Activated CD4-positive, alpha-beta T cell treated with anti-CD3 and anti-CD28 coated beads, Interleukin-2, amount 50 U/mL, for 4 hours (primary cell): ENCODE measurements around the gene THOP1.

Source experiments
- DNase-seq, 2 experiments: peaks; one replicate each; pipeline ENCODE4 v3.0.0-alpha.2; 2020

The THOP1 gene

DNA sequence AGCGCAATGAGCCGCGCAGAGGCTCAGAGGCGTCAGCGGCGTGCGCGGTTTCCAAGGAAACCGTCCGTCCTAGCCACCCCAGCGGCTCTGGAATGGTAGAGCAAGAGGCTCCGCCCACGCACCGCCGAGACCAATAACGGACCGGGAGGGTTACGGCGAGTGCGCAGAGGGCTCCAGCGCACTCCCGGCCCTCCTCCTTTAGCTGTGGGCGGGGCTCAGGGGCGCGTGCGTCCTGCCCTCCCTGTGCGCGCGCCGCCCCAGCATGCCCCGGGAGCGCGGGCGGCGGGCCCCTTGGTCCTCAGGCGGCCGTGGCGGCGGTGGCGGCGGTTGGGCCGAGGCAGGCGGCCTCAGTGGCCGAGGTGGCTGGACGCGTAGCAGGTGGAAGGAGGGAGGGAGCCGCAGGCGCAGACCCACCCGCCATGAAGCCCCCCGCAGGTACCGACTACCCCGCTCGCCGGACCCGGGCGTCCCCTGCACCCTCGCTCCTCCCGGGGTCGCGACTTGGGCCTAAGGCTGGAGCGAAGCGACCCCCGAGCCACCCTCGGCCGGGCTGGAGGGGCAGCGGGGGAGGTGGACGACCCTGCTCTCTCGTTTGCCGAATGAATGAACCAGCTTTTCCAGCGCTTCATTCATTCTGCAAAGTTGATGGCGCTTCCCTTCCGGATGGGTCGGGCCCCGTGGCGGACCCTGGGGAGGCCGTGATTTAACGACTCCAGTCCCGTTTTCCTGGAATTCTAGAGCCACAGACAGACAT lies at the start of gene THOP1:
TSS of gene THOP1 (plus strand) at position 260 of the 754 bp plus-strand sequence. CDS start at position 420, 160 bp downstream.
- peak; percentile 99 for DNase-seq

DNA sequence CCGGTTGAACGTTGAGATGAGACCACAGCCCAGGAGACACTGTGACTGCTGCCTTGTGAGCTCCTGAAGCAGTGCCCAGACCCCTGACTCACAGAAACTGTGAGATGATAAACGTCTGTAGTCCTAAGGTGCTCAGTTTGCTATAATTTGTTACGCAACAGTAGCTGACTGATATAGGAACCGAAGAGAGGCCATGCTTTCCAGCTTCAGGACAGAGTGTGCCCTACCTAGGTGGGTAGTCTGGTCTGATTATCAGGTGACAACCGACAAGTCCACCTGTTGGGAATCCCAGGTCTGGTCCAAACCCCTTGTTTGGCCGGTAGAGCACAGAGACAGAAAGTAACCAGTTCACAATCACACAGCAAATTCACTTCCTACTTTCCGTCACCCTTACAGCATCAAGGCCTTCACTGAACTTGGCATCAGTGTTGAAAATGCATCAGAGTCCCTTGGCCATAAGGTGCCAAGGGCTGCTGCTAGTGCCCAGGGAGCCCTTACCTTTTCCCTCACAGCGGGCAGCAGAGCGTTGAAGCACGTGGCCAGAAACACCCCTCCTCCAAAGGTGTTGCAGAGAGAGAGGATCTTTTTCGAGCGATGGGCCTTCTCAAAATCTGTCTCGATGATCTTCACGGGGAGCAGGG lies 48.6 kb upstream of the THOP1 start:
- DNase-seq = no peak

DNA sequence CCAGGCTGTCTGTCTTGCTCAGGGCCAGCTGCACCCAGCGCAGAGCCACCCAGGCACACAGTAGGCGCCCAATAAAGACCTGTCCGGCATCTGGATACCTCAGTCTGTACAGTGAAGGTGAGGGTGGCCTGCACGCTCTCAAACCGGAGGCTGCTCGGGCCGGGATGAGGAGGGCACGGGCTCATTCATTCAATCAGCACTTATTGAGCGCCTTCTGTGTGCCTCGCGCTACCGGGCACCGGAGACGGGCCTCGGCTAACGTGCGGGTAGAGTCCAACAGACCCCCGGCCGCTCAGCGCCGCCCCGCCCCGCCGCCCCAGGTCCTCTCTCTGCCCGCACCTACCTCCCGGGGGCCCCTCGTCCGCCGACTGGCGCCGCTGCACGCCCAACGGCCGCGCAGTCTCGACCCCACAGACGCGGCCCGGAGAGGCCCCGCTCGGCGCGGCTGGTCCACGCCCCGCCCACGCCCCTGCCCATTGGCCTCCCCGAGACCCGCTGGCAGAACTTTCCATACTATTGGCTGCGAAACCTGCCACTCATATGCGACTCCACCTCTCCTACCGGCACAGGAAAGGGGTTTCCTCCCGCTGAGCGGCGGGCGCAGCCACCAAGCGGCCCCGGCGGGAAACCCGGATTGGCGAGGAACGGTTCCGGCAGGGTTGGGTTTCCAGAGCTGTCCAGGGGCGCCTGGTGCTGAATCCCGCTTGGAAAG lies 45.5 kb upstream of the THOP1 start, which contains the start of gene SLC39A3:
TSS of gene SLC39A3 (minus strand) at position 416 of the 712 bp plus-strand sequence. CDS start 2,760 bp downstream, outside the sequence.
- peak; percentile 99 for DNase-seq

DNA sequence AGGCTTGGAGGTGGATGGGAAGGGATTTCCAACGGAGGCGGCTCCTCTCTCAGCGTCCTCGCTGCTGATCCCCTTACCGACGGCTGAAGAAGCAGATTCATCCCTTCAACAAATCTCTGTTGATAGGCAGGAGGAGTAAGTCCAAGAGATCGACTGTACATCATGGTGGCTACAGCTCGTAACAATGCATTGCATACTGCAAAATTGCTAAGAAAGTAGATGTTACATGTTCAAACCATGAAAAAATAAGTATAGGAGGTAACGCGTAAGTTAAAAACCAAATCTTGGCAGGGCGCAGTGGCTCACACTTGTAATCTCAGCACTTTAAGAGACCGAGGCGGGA lies 45.0 kb upstream of the THOP1 start:
- DNase-seq = no peak

DNA sequence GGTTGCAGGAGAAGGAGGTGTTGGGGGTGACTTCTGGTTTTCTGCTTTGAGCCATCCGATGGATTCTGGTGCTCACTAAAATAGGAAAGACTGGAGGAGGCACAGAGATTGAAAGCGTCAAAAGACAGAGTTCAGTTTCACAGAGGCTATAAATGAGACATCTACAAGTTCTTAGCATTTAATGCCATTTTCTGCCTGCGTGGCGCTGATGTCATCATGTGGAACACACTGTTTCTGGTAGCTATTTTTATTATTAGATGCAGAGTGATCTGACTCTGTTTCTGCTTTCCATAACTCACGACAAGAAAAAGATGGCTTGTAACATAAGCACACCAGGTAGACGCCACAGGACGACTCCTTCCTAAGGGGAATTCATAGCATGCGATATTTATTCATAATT lies 42.2 kb upstream of the THOP1 start:
- no peak for DNase-seq

DNA sequence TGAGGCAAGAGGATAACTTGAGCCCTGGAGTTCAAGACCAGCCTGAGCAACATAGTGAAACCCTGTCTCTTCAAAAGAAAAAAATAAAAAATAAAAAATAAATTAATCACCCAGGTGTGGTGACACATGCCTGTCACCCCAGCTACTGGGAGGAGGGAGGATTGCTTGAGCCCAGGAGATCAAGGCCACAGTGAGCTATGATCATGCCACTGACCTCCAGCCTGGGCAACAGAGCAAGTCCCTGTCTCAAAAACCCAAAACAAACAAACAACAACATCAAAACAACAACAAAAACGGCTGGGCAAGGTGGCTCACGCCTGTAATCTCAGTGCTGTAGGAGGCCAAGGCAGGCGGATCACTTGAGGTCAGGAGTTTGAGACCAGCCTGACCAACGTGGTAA lies 41.2 kb upstream of the THOP1 start:
- DNase-seq = no peak

DNA sequence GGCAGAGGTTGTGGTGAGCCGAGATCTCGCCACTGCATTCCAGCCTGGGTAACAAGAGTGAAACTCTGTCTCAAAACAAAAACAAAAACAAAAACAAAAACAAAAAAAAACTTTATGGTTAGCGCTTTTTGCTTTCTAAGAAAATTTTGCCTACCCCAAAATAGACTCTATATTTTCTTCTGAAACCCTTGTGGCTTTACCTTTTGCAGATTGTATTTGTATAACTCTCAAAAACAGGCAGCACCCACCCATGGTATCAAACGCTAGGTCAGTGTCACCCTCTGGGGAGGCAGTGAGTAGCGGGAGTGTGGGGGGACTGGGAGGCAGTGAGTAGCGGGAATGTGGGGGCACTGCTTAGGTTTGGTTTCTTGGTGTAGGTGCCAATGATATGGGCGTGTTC lies 38.0 kb upstream of the THOP1 start:
- no peak for DNase-seq

DNA sequence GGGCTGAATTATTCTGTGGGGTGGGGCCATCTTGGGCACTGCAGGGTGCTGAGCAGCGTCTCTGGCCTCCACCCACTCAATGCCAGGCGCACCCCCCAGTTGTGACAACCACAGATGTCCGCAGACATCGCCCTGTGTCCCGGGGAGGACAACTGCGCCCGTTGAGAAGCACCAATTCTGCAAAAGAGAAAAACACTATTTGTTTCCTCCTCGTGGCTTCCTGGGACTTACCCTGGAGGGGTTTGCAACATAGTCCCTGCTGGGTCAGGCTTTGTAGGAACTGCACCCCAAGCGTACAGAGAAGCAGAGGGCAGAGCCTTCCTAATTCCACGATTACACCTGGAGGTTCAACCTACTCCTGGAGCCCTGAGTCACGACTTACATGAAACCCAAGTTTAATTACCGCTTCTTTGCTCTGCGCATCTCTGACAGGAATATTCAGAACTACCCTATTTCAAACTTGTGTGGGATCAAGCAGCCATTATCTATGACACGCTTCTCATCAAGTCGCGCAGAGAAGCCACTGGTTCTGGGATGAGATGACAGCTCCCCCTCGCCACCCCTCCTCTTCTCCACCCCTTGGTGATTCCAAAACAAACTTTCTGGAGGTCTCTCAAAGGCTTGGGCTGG lies 34.4 kb upstream of the THOP1 start:
- no peak for DNase-seq

DNA sequence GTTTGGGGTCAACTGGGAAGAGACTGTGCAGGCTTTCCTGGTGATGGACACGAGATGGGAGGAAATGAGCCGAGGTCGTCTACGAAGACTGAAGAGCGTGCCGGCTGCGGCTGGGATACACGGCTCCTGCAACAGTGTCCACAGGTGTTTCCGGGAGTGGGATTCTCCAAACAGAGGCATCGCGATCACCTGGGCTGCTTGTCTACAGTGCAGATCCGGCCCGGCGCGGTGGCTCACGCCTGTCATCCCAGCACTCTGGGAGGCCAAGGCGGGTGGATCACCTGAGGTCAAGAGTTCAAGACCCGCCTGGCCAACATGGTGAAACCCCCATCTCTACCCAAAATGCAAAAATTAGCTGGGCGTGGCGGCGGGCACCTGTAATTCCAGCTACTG lies 33.9 kb upstream of the THOP1 start:
- DNase-seq = no peak

DNA sequence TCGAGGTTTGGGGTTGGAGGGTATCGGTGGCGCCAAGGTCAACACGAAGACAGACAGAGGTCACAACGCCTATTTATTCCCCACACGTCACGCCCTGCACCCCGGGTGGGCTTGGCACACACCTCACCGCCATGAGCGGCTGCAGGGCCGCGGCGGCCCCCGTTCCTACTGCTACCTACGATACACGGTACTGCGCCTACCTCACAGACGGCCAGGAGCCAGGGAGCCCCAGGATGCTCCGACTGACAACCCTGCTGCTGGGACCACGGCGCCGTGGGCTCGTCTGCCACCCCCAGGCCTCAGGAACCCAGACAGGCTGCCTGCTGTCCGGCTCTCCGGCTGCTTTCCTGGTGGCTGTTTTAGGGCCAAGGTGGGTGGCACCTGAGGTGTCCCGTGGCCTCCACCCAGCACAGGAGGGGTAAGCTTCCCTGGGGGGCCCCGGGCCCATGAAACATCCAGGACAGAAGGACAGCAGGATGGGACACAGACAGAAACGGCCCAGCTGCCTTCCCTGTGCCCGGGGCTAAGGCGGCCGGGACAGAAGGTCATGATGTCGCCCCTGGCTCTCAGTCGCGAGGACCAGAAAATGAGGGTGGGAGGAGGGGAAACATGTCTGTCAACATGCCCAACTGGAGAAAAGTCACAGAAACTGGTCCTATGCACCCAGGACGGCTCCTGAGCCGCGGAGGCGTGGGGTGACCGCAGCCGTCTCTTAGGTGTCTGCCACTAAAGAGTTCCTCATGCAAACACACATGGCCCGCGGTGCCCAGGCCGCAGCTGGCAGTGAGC lies 30.4 kb upstream of the THOP1 start:
- no peak for DNase-seq

DNA sequence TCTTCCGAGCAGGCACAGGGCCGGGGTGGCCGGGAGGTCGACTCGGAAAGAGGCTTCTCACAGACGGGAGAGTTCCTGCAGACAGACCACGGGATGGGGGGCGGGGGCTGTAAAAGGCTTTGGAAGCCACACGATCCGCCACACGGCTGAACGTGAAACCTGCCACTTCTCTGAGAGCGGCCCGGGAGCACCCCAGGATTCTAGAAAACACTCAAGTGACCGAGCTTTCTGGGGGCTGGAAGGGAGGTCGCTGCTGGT lies 29.9 kb upstream of the THOP1 start:
- DNase-seq = no peak

DNA sequence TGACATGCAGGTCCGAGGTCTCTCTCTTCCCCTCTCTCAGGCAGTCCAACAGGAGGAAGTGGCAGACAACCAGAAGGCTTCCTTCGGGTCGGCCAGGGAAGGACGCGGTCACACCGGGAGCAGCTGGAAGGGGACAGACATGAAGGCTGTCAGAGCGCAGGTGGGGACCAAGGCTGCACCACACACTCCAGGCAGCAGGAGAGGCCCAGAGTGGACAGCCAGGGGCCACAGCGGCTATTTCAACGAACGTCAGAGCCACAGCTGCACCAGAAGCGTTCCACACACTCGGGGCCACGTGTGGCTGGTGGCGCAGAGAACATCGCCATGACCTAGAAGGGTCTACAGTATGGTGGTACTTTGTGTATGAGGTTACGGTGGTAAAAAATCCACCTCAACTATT lies 29.5 kb upstream of the THOP1 start:
- no peak for DNase-seq

DNA sequence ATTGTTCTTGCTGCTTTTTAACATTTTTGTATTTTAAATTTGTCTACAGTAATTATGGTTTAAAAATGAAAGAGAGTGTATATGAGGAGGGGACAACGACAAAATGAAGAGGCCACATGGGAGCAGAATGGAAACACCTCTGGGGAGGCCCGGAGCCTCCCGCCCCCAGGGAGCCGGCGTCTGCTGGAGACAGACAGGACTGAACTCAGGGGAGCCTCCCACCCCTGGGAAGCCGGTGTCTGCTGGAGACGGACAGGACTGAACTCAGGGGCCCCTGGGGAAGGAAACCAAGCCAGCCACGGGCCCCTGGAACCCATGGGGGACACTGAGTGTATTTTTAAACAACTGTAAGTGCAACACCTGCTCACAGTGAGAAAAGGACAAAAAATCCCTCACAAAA lies 28.8 kb upstream of the THOP1 start:
- DNase-seq = no peak

DNA sequence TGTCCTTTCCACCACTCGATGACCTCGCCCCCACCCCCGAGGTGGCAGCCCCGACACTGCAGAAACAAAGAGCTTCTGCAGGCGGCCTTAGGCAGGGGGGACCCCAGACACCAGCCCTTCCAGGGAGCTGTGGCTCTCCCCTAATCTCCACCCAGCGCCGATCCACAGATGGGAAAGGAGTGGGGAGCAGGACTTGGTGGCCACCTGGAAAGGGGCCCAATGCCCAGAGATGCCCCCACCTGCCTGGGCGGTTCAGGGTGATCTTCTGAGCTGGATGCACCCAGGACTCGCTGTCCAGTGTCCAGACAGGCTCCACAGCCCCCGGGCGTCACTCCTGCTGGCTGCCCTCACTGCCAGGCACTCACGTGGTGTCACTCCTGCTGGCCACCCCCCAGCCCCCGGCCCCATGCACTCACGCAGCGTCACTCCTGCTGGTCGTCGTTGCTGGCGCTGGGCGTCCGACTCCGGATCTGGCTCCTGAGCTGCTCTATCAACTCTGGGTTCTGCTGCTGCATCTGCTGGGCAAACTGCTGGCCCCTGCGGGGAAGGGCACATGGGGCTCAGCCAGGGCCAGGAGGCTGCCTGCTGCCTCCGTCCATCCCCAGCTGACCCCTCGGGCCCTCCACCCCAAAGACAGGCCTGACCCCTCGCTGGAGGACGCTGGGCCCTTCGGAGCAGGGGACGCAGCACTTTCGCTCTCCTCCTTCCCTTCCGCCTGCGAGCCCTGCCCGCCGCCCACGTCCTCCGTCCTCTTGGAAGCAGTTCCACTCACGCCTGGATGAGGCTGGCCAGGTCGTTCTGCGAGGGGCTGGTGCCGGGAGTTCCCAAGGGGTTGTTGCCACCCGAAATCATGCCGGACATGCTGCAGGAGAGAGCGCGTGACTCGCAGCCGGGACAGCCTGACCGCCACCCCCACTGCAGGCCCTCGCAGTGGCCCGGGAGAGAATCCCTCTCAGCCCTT lies 28.1 kb upstream of the THOP1 start:
- no peak for DNase-seq

DNA sequence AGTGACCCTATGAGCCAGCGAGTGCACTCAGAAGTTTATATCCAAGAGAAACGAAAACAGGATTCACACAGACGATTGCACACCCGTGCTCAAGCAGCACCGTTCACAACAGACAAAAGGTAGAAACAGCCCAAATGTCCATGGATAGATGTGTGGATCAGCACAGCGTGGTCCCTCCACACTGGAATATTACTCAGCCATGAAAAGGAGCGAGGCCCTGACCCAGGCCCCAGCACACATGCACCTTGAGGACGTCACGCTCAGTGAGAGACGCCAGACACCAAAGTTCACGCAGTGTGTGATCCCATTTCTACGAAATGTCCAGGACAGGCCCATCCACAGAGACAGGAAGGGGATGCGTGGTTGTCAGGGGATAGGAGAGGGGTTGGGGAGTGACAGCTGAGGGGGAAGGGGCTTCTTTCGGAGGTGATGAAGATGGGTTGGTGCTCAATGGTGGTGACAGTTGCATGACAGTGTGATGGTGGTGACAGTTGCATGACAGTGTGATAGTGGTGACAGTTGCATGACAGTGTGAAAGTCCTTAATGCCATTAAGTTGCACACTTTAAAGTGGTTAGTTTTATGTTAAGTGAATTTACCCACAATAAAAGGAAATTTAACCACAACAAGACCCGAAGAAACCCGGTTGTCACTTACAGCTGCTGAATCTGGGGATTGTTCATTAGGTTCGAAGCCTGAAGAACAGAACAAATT lies 26.5 kb upstream of the THOP1 start:
- no peak for DNase-seq

DNA sequence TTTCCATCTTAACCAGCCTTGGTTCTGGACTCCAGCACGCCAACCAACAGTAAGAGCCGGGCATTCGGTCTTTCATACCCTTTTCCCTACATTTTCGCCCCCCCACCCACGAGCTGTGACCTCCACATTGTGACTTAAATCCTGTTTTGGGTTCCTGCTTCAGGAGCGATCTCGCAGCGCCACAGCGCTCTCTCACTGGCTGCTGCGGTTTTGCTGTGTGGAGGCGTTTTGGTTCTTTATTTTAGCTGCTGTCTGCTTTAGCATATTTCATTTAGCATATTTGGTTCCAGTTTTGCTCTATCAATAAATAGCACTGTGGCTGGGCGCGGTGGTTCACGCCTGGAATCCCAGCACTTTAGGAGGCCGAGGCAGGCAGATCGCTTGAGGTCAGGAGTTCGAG lies 25.9 kb upstream of the THOP1 start:
- DNase-seq = no peak

DNA sequence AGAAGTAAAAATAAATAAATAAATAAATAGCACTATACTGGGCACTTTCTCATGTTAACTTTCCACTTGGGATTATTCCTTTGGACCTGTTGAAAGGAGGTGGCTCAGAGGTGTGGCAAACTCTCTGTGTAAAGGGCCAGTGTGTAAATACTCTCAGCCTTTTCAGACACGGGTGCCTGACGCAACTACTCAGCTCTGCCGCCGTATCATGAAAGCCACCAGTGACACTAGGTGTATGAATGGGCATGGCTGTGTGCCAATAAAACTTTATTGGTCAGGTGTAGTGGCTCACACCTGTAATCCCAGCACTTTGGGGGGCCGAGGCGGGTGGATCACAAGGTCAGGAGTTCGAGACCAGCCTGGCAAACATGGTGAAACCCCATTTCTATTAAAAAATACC lies 25.3 kb upstream of the THOP1 start:
- no peak for DNase-seq

DNA sequence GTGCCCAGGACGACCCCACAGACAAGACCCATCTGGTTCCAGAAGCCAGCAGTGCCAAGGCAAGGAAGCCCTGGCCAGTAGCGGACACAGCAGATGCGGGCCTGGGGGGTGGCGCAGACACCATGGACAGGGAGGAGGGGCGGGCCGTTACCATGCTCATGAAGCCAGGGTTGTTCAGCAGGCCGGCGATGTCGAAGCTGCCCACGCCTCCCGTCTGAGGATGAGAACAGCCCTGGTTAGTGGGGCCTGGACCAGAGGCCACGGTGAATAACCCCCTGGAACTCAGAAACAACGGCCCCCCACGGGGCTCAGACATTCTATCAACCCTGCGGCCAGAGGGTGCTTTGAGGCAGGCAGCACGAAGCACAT lies 24.0 kb upstream of the THOP1 start:
- no peak for DNase-seq

DNA sequence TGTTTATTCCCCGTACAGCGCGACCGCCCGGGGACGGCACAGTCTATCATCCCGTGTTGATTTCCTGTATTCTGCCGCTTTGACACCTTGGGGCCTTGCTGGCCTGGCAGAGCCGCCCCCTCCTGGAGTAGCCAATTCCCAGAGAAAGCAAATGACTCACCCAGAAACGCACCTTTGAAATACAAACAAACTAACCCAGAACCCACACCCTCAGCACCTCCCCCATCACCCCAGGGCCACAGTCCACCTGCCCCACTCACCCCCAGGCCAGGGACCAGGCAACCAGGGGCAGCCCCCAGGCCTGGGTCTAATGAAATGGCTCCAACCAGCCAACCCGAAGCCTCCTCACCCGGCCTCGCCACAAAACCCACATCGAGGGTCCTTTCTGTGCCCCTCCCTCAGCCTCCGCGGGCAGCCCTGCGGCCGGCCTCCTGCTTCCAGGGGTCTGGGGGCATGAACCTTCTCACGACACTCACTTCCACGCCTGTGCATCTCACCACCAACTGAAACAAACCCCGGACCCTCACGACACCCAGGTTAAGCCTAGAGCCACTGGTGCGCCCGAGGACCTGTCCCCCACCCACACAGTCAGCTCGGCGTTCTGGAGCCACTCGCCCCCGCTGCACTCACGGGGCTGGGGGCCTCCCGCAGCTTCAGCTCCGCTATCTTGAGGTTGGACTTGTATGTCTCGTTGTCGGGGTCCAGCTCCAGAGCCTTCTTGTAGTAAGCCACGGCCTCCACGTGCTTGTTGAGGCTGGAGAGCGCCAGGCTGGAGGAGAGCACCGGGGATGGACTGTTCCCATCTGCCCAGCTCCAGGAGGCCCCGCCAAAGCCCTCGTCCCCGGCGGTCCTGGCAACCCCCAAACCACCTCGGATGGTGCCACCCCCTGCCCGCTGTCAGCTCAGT lies 23.2 kb upstream of the THOP1 start:
- no peak for DNase-seq
